GM10266 (cell line): Measurements from ENCODE around the gene MARK3.
A peak's percentile ranks its signal among the peaks of the same experiment; 100 is the strongest.

Experiments
- DNase-seq: peaks from one replicate; pipeline ENCODE4 v3.0.0; 2012; ENCODE audit errors: extremely low spot score
- TF ChIP-seq, protein P1 (sequence below): IDR thresholded peaks from 2 replicates; pipeline ENCODE4 v1.5.1; 2012; ENCODE audit warnings: mild to moderate bottlenecking, low read depth; ENCODE audit not compliant: control insufficient read depth, insufficient read depth; ENCODE audit errors: missing control alignments

MARK3 gene

DNA sequence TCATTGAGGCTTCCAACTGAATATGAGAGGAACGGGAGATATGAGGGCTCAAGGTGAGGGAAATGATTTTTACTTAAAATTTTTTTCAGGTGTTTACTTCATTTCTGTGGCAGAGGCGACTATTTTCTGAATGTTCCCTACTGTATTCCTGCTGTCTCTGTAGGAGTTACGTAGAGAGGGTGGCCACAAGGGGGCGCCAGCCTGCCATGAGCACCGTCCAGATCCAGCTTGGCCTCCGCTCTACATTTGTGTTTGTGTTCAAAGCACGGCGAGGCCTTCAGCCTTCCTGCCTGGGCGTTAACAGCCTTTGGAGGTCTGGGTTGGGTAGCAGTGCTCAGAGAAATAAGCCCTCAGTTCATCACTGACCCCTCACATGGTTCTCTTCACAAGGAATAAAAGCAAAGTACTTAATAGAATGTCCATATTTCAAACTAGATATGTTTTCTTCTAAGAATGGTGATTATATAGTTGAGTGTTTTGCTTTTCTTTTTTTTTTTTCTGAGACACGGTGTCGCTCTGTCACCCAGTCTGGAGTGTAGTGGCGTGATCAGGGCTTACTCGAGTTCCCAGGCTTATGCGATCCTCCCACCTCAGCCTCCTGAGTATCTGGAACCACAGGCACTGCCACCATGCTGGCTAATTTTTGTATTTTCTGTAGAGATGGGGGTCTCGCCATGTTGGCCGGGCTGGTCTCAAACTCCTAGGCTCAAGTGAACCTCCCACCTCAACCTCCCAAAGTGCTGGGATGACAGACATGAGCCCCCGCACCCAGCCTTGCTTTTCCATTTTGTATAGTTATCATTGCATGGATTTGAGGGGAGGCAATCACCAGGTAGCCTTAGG is 115.2 kb downstream of the MARK3 start:
- TF ChIP-seq, protein P1, sequence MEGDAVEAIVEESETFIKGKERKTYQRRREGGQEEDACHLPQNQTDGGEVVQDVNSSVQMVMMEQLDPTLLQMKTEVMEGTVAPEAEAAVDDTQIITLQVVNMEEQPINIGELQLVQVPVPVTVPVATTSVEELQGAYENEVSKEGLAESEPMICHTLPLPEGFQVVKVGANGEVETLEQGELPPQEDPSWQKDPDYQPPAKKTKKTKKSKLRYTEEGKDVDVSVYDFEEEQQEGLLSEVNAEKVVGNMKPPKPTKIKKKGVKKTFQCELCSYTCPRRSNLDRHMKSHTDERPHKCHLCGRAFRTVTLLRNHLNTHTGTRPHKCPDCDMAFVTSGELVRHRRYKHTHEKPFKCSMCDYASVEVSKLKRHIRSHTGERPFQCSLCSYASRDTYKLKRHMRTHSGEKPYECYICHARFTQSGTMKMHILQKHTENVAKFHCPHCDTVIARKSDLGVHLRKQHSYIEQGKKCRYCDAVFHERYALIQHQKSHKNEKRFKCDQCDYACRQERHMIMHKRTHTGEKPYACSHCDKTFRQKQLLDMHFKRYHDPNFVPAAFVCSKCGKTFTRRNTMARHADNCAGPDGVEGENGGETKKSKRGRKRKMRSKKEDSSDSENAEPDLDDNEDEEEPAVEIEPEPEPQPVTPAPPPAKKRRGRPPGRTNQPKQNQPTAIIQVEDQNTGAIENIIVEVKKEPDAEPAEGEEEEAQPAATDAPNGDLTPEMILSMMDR, result peak; percentile 84

DNA sequence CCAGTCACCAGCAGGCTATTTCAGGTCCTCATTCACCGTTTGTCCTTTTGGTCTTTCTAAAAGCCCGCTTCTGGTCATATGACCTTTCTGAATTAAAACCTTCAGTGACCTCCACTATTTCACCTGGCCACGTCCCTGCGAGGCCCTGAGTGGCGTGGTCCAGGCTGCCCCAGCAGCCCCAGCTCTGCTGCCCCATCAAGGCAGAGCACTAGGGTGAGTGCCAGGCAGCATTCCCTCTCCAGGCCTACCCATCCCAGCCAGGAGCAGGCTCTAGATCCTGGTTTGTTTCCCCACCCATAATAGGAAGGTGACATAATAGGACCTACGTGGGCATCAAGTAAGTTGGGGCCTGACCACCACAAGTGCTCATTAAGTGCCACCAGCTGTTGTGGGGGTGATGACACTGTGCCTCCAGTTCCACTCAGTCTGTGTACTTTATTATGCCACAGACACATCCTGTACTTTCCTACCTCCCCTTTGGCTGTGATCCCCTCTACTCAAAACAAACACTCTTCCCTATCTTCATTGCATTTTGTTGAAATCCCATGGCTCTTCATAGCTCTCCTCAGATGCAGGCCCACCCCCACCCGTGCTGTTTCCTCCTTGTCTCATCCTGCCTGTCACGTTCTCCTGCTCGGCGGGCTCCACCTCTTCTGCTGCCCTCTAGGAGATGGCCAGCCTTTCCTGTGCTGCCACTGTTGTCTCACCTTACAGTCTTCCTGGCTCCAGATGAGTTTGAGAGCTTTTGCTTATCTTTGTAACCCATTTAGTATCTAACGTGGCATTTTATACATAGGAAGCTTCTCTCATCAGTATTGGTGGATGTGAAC is 116.0 kb downstream of the MARK3 start:
- TF ChIP-seq, protein P1, result no peak
- no peak for DNase-seq

More for the DNA sequence above, 115.2 kb downstream of the MARK3 start:
- DNase-seq, result peak; percentile 66

DNA sequence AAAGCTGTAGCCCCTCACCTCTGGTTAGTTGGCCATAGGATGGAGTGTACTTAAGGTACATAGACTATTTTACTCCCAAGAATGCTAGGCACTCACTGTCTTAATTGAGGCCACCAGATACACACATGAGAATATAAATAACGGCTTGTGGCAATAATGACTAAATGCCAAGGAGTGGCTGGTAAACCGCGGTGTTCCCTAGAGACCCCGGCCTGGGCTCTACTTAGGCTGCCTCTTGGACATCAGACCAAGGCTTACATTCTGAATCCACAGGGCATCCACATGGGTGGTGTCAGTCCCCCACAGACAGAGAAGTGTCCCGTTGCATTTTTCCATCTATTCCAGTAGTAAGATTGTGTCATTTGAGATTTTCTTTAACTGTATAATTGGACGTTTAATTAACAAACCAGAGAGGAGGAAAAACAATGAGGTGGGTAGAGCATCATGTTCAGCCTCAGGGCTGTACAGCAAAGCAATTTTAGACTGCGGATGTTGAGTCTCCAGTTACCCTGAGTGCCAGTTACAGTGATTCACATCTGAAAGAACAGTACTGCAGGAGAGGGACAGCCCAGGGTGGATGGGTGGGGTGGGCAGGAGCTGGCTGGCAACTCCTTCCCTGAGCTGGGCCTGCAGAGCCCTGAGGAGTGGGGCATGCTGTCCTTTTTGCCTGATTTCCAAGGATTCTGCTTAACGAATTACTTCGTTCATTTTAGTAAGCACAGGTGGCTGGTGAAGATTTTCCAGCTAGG is 116.9 kb downstream of the MARK3 start:
- TF ChIP-seq, protein P1, result no peak
- no peak for DNase-seq

DNA sequence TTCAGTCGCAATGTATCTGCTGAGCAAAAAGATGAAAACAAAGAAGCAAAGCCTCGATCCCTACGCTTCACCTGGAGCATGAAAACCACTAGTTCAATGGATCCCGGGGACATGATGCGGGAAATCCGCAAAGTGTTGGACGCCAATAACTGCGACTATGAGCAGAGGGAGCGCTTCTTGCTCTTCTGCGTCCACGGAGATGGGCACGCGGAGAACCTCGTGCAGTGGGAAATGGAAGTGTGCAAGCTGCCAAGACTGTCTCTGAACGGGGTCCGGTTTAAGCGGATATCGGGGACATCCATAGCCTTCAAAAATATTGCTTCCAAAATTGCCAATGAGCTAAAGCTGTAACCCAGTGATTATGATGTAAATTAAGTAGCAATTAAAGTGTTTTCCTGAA is 117.7 kb downstream of the MARK3 start:
- DNase-seq, result no peak
- TF ChIP-seq, protein P1, result no peak

DNA sequence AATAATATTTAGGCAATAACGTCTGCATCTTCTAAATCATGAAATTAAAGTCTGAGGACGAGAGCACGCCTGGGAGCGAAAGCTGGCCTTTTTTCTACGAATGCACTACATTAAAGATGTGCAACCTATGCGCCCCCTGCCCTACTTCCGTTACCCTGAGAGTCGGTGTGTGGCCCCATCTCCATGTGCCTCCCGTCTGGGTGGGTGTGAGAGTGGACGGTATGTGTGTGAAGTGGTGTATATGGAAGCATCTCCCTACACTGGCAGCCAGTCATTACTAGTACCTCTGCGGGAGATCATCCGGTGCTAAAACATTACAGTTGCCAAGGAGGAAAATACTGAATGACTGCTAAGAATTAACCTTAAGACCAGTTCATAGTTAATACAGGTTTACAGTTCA is 118.1 kb downstream of the MARK3 start:
- TF ChIP-seq, protein P1, result no peak
- no peak for DNase-seq

DNA sequence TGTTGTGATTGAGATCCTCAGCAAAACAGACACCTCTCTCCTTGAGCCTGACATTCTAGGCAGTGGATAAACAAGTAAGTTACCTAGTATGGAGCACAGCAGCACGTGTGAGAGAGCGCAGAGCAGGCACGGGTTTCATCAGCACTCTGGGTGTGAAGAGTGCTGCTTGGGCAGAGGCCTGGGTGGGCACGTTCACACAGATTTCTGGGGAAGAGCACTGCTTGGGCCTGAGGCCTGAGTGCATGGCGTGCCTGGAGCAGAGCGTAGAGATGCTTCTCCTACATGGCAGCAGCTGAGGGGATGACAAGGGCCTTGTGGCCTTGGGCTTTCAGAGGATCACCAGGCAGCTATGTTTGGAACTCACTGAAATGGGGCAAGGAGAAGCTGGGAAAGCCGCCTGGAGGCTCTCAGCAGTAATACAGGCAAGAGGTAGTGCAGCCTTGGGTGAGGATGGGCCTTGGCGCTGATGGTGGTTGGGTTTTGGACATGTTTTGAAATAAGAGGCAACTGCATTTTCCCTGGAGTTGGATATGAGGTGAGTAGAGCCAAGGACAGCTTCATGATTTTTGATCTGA is 119.9 kb downstream of the MARK3 start:
- TF ChIP-seq, protein P1, result no peak
- DNase-seq, result no peak
